Measurements from ENCODE around the gene PSMA6. TPM values are rescaled to one million over a fixed set of nuclear protein-coding genes. Genes with fewer than 3 reads are reported as not detected.
A peak's percentile ranks its signal among the peaks of the same experiment; 100 is the strongest.

PSMA6 gene
- total RNA-seq, 4 donors from 2014 or later: 97.4 to 157 (median 133) TPM

DNA sequence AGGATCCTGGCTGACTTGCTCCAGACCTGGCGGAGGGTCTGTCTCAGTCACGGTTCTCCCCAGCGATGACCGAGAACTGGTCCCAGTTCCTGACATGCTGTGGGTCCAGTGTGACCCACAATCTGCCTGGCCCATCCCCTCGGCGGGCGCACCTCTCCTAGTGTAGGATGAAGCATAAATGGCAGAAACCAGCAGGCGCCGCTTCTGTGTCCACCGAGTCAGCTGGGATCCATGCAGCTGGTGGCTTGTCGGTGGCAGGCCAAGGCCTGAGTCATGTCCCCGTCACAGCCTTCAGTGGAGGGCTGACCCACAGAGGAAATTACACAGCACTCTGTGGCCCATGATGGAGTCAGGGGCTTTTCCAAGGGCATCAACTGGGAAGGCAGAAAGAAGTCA, 73.9 kb downstream of the PSMA6 start:
- Histone ChIP-seq H3K9me3 (peaks cover 0 to 3% (median 0%) of the 10 kb centered on the region in 3 donors), H3K27ac (peak overlapping the region; percentile 7 to 81 (median 77)), H3K4me3 (no peak overlapping the region), H3K4me1 (peaks cover 0 to 66% (median 15%) of the 10 kb centered on the region in 3 donors), H3K36me3 (no peaks in the 10 kb centered on the region), H3K27me3 (no peaks in the 10 kb centered on the region)
- TF ChIP-seq EP300 (IDR thresholded peaks at IDR 0.05) (no peak), POLR2A (IDR thresholded peaks at IDR 0.05) (no peak), POLR2AphosphoS5 (IDR thresholded peaks at IDR 0.05) (no peak)
- TF ChIP-seq, protein P1, sequence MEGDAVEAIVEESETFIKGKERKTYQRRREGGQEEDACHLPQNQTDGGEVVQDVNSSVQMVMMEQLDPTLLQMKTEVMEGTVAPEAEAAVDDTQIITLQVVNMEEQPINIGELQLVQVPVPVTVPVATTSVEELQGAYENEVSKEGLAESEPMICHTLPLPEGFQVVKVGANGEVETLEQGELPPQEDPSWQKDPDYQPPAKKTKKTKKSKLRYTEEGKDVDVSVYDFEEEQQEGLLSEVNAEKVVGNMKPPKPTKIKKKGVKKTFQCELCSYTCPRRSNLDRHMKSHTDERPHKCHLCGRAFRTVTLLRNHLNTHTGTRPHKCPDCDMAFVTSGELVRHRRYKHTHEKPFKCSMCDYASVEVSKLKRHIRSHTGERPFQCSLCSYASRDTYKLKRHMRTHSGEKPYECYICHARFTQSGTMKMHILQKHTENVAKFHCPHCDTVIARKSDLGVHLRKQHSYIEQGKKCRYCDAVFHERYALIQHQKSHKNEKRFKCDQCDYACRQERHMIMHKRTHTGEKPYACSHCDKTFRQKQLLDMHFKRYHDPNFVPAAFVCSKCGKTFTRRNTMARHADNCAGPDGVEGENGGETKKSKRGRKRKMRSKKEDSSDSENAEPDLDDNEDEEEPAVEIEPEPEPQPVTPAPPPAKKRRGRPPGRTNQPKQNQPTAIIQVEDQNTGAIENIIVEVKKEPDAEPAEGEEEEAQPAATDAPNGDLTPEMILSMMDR (IDR thresholded peaks at IDR 0.05): no peak
- no peak for ATAC-seq
- WGBS, 2 donors (ENCODE audit: low coverage in 1 of 2): no CpG with 5 or more reads among the region's 12 CpGs

DNA sequence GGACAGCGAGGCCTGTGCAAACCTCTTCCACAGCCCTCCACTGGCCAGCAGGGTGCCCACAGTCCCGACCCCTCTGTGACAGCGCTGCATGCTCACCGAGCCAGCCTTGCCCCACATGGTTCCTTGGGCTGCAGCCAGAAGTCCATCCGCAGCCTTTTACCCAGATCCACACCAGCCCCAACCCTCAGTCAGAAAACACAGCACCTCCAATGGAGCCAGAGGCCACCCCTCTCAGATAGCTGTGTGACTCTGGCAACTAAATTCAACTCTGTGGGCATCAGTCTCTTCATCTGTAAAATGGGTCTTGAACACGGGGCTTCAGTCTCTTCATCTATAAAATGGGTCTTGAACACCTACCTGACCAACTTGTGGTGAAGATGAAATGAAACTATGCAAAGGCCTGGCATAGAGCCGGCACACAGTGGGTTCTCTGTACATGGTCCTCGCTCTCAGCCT, 74.4 kb downstream of the PSMA6 start:
- 95% methylated on average over 4 of the region's 8 CpGs; no CpG with 5 or more reads in 1 of the 2 donors for WGBS, 2 donors (ENCODE audit: low coverage in 1 of 2)
- TF ChIP-seq POLR2AphosphoS5 (IDR thresholded peaks at IDR 0.05) (no peak), EP300 (IDR thresholded peaks at IDR 0.05) (no peak), POLR2A (IDR thresholded peaks at IDR 0.05) (no peak)
- TF ChIP-seq, protein P1 (IDR thresholded peaks at IDR 0.05): no peak
- peaks cover 0 to 66% (median 15%) of the 10 kb centered on the region in 3 donors for H3K4me1 ChIP-seq

DNA sequence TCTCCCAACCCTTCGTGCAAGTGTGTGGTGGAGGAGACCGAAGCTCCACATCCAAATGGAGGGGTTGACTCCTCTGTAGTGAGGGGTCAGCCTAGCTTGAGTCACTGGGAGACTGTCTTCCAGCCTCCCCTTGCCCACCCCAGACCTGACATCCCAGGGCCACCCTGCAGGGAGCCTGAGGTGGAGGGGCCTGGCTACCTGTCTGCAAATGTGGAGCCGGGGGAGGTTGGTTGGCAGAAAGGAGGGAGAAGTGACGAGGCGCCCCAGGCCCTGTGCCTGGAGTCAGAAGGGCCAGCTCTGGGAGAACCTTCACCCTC, 74.8 kb downstream of the PSMA6 start:
- Histone ChIP-seq H3K9me3 (peaks cover 0 to 9% (median 0%) of the 10 kb centered on the region in 3 donors), H3K27ac (peak overlapping the region in 3 of 4 donors; percentile 24 to 81 (median 31)), H3K4me1 (peaks cover 0 to 66% (median 15%) of the 10 kb centered on the region in 3 donors), H3K27me3 (no peaks in the 10 kb centered on the region), H3K4me3 (no peak overlapping the region), H3K36me3 (no peaks in the 10 kb centered on the region)
- 90% methylated on average over 4 of the region's 5 CpGs; no CpG with 5 or more reads in 1 of the 2 donors for WGBS, 2 donors (ENCODE audit: low coverage in 1 of 2)
- no peak for ATAC-seq
- TF ChIP-seq, protein P1 (IDR thresholded peaks at IDR 0.05): no peak

More for the DNA sequence above, 74.4 kb downstream of the PSMA6 start:
- Histone ChIP-seq H3K36me3 (no peaks in the 10 kb centered on the region), H3K27me3 (no peaks in the 10 kb centered on the region), H3K27ac (peak overlapping the region in 3 of 4 donors; percentile 76 to 81 (median 78)), H3K9me3 (peaks cover 0 to 8% (median 0%) of the 10 kb centered on the region in 3 donors), H3K4me3 (no peak overlapping the region)
- no peak for ATAC-seq

Other genes with a start within 250 kb of the PSMA6 start
- 10 to 100 TPM; 42.4 to 70.0 (median 60.1) TPM for gene FAM177A1, start 246.1 kb upstream of the PSMA6 start, total RNA-seq
- 10 to 100 TPM; 29.3 to 44.9 (median 32.4) TPM for gene PPP2R3C, start 170.4 kb upstream of the PSMA6 start, total RNA-seq
- gene PRORP, start 169.8 kb upstream of the PSMA6 start, total RNA-seq: 10 to 100 TPM; 15.9 to 25.0 (median 17.5) TPM
- gene NFKBIA, start 112.4 kb downstream of the PSMA6 start, total RNA-seq: 100 to 1,000 TPM; 285 to 493 (median 341) TPM
- gene INSM2, start 241.8 kb downstream of the PSMA6 start, total RNA-seq: under 1 TPM in 1 of 4 donors, not detected in 3; 0.23 TPM

Measured in gastroesophageal sphincter (tissue), 4 donors.